CD4-positive, alpha-beta memory T cell (primary cell): Measurements from ENCODE around the gene ZNF664. TPM values are rescaled to one million over a fixed set of nuclear protein-coding genes. Genes with fewer than 3 reads are reported as not detected.

ENCODE experiments used
- CTCF ChIA-PET: fragments of 350-600 bp; sonication (Branson Sonifier 250); formaldehyde crosslinking; loops from one replicate; lab custom pipeline; 2021; ENCODE audit warnings: inconsistent platforms; ENCODE audit not compliant: partially characterized antibody; lab: Charles Lee
- POLR2A ChIA-PET: fragments of 350-600 bp; sonication (Branson Sonifier 250); formaldehyde crosslinking; loops from one replicate; lab custom pipeline; 2021; ENCODE audit not compliant: partially characterized antibody; lab: Charles Lee
- DNase-seq, 5 donors: peaks; one replicate each; pipeline versions ENCODE4 v3.0.0 to v3.0.0-alpha.2; 2020 to 2022; ENCODE audit warnings: mixed read lengths in 1 of 5
- H3K27ac ChIP-seq: one replicate; pipeline ENCODE4 v1.7.0; 2013; ENCODE audit warnings: low read depth, low read length
- H3K27me3 ChIP-seq: 2 replicates; pipeline ENCODE4 v1.7.0; 2013; ENCODE audit warnings: mild to moderate bottlenecking, low read length, moderate library complexity; ENCODE audit not compliant: insufficient read depth
- H3K36me3 ChIP-seq: 2 replicates; pipeline ENCODE4 v1.7.0; 2013; ENCODE audit warnings: mild to moderate bottlenecking, low read length, moderate library complexity; ENCODE audit not compliant: insufficient read depth
- H3K4me1 ChIP-seq: 2 replicates; pipeline ENCODE4 v1.7.0; 2013; ENCODE audit warnings: mild to moderate bottlenecking, low read length, moderate library complexity; ENCODE audit not compliant: insufficient read depth
- H3K4me3 ChIP-seq, 2 donors: one replicate each; pipeline ENCODE4 v1.7.0; 2013; ENCODE audit warnings: low read length in 2 of 2, mild to moderate bottlenecking in 1 of 2
- H3K9me3 ChIP-seq, 2 donors: one replicate each; pipeline ENCODE4 v1.7.0; 2013; ENCODE audit warnings: low read length in 2 of 2, control low read depth in 1 of 2; ENCODE audit not compliant: control insufficient read depth in 1 of 2
- H3K27ac Mint-ChIP-seq, 7 donors: one replicate each; pipeline ENCODE4 v1.8.0; 2020 to 2021; ENCODE audit warnings: mixed read lengths in 7 of 7, mild to moderate bottlenecking in 6 of 7, inconsistent platforms in 3 of 7, moderate library complexity in 3 of 7
- H3K27me3 Mint-ChIP-seq, 2 donors: one replicate each; pipeline ENCODE4 v1.8.0; 2020 to 2021; ENCODE audit warnings: mixed read lengths in 2 of 2
- H3K36me3 Mint-ChIP-seq, 2 donors: one replicate each; pipeline ENCODE4 v1.8.0; 2020 to 2021; ENCODE audit warnings: mixed read lengths in 2 of 2, inconsistent platforms in 1 of 2, mild to moderate bottlenecking in 1 of 2
- H3K4me1 Mint-ChIP-seq, 4 donors: one replicate each; pipeline ENCODE4 v1.8.0; 2020 to 2021; ENCODE audit warnings: mixed read lengths in 4 of 4, mild to moderate bottlenecking in 1 of 4
- H3K4me3 Mint-ChIP-seq, 8 donors: one replicate each; pipeline ENCODE4 v1.8.0; 2020 to 2021; ENCODE audit warnings: mixed read lengths in 8 of 8, mild to moderate bottlenecking in 7 of 8, moderate library complexity in 6 of 8, inconsistent platforms in 3 of 8
- H3K9me3 Mint-ChIP-seq, 8 donors: one replicate each; pipeline ENCODE4 v1.8.0; 2020 to 2021; ENCODE audit warnings: mixed read lengths in 8 of 8, mild to moderate bottlenecking in 5 of 8, inconsistent platforms in 3 of 8, moderate library complexity in 1 of 8
- intact Hi-C: fragments of 100-400 bp; cut with micrococcal nuclease; formaldehyde crosslinking; loops from one replicate; pipeline ENCODE4 v1.15.1; 2023
- polyA plus RNA-seq, 2 donors: library from polyadenylated mRNA; unstranded; fragments of 300-500 nt; fragmentation: Illumina TruSeq; gene quantifications; one replicate each; pipeline ENCODE4 v1.2.3, GENCODE V29; 2021
- total RNA-seq, 2 experiments: library from RNA; stranded (reverse); gene quantifications; one replicate each; pipeline ENCODE4 v1.2.3, GENCODE V29; 2021

The ZNF664 gene
- total and polyA plus RNA-seq, 4 experiments from 2014 or later: 5.7 to 57.9 (median 32.6) TPM

GRCh38 chr12:124055066-124055465 lies 82.1 kb downstream of the ZNF664 start:
- Histone ChIP-seq H3K27me3 (no peaks in the 10 kb centered on the region), H3K4me3 (no peak overlapping the region), H3K9me3 (no peaks in the 10 kb centered on the region), H3K36me3 (no peaks in the 10 kb centered on the region), H3K27ac (no peak overlapping the region), H3K4me1 (no peaks in the 10 kb centered on the region)
- H3K4me1 Mint-ChIP-seq: no peaks in the 10 kb centered on the region
- ChIA-PET CTCF (interaction anchor here (1.2 kb wide), 1 partner anchor 10 kb away, joined by 5 read pairs; no protein-coding TSS in a partner anchor), POLR2A (no interaction called here)
- no peaks in the 10 kb centered on the region for H3K36me3 Mint-ChIP-seq
- DNase-seq: no peak
- no peak overlapping the region for H3K27ac Mint-ChIP-seq
- peaks cover 3 to 10% of the 10 kb centered on the region in 2 donors for H3K27me3 Mint-ChIP-seq
- H3K4me3 Mint-ChIP-seq: no peak overlapping the region
- H3K9me3 Mint-ChIP-seq: peaks cover 0 to 6% (median 0%) of the 10 kb centered on the region in 8 donors
- intact Hi-C loops: no loop called here

- Histone ChIP-seq H3K4me3 (no peak overlapping the region), H3K4me1 (no peaks in the 10 kb centered on the region), H3K36me3 (no peaks in the 10 kb centered on the region), H3K9me3 (no peaks in the 10 kb centered on the region), H3K27ac (no peak overlapping the region), H3K27me3 (no peaks in the 10 kb centered on the region)
- DNase-seq: no peak
- H3K4me3 Mint-ChIP-seq: no peak overlapping the region
- H3K4me1 Mint-ChIP-seq: no peaks in the 10 kb centered on the region
- POLR2A ChIA-PET: no interaction called here
- H3K27ac Mint-ChIP-seq: no peak overlapping the region
- intact Hi-C loops: no loop called here
- no peaks in the 10 kb centered on the region for H3K36me3 Mint-ChIP-seq
- peaks cover 3 to 12% of the 10 kb centered on the region in 2 donors for H3K27me3 Mint-ChIP-seq
- CTCF ChIA-PET: no interaction called here
- peaks cover 0 to 6% (median 0%) of the 10 kb centered on the region in 8 donors for H3K9me3 Mint-ChIP-seq
Observed at GRCh38 chr12:124057691-124058090, 84.7 kb downstream of the ZNF664 start.

GRCh38 chr12:124059752-124060151 lies 86.7 kb downstream of the ZNF664 start:
- DNase-seq: no peak
- Histone ChIP-seq H3K9me3 (no peaks in the 10 kb centered on the region), H3K36me3 (no peaks in the 10 kb centered on the region), H3K4me1 (no peaks in the 10 kb centered on the region), H3K27me3 (no peaks in the 10 kb centered on the region), H3K4me3 (no peak overlapping the region), H3K27ac (no peak overlapping the region)
- Mint-ChIP-seq H3K4me1 (no peaks in the 10 kb centered on the region), H3K9me3 (peaks cover 0 to 6% (median 0%) of the 10 kb centered on the region in 8 donors), H3K36me3 (no peaks in the 10 kb centered on the region), H3K27me3 (peaks cover 3 to 12% of the 10 kb centered on the region in 2 donors), H3K4me3 (no peak overlapping the region), H3K27ac (no peak overlapping the region)
- ChIA-PET POLR2A (no interaction called here), CTCF (no interaction called here)
- intact Hi-C loops: no loop called here

Other genes with a start within 250 kb of the ZNF664 start
- under 1 TPM; 0.06 to 0.08 TPM for gene DNAH10, start 210.9 kb upstream of the ZNF664 start, total RNA-seq
- gene DNAH10, start 210.9 kb upstream of the ZNF664 start, polyA plus RNA-seq: under 1 TPM in 1 of 2 donors, not detected in 1; 0.06 TPM
- 10 to 100 TPM; 32.1 to 35.6 TPM for gene CCDC92, start 384 bp upstream of the ZNF664 start, total RNA-seq
- gene CCDC92, start 384 bp upstream of the ZNF664 start, polyA plus RNA-seq: 10 to 100 TPM; 15.6 to 52.9 TPM